Right lobe of liver (tissue), 4 donors: ENCODE results near the gene SHC3.

Experiments
- CTCF ChIP-seq, 4 donors: fragments of 200-600 bp in 3 of 4; fragments of 450-650 bp in 1 of 4; IDR thresholded peaks; one replicate each; pipeline versions ENCODE4 v1.5.1 to v1.8.0; 2016 to 2022; ENCODE audit warnings: antibody characterized with exemption in 4 of 4, mild to moderate bottlenecking in 2 of 4
- POLR2A ChIP-seq: fragments of 450-650 bp; IDR thresholded peaks from one replicate; pipeline ENCODE4 v1.6.1; 2017; ENCODE audit warnings: antibody characterized with exemption, mild to moderate bottlenecking
- donor health status: DM: no; HTN: no; CAD: no.
- donor health status: DM: no; HTN: no; CAD: no.
- donor health status: DM: no; HTN: yes; CAD: no.

- TF ChIP-seq CTCF (IDR thresholded peaks at IDR 0.05), result no peak
- no peak for TF ChIP-seq POLR2A
Measured at GRCh38 chr9:89083626-89084025, 95.0 kb downstream of the SHC3 start.
